ENCODE results near the gene SLC2A4.

SLC2A4 gene

GRCh38 chr17:7279448-7279847 lies 2.1 kb upstream of the SLC2A4 start:
- no peak for DNase-seq (ENCODE audit: low read depth)

GRCh38 chr17:7280519-7281073 lies 922 bp upstream of the SLC2A4 start:
- DNase-seq (ENCODE audit: low read depth): no peak

- no peak for DNase-seq (ENCODE audit: low read depth)
Observed at GRCh38 chr17:7281953-7282751, 634 bp downstream of the SLC2A4 start.

GRCh38 chr17:7282752-7283321 lies 1.3 kb downstream of the SLC2A4 start:
- no peak for DNase-seq (ENCODE audit: low read depth)

GRCh38 chr17:7283471-7284216 lies 2.1 kb downstream of the SLC2A4 start:
- no peak for DNase-seq (ENCODE audit: low read depth)

- no peak for DNase-seq (ENCODE audit: low read depth)
Observed at GRCh38 chr17:7284911-7285310, 3.4 kb downstream of the SLC2A4 start.

GRCh38 chr17:7285679-7286078 lies 4.2 kb downstream of the SLC2A4 start:
- no peak for DNase-seq (ENCODE audit: low read depth)

- DNase-seq (ENCODE audit: low read depth): no peak
Observed at GRCh38 chr17:7289256-7290032, 7.9 kb downstream of the SLC2A4 start.

- DNase-seq (ENCODE audit: low read depth): no peak
Observed at GRCh38 chr17:7290166-7290565, 8.6 kb downstream of the SLC2A4 start.

GRCh38 chr17:7290685-7291084 lies 9.2 kb downstream of the SLC2A4 start:
- no peak for DNase-seq (ENCODE audit: low read depth)

- no peak for DNase-seq (ENCODE audit: low read depth)
Observed at GRCh38 chr17:7292194-7292593, 10.7 kb downstream of the SLC2A4 start.

- no peak for DNase-seq (ENCODE audit: low read depth)
Observed at GRCh38 chr17:7292729-7293128, 11.2 kb downstream of the SLC2A4 start.

- no peak for DNase-seq (ENCODE audit: low read depth)
Observed at GRCh38 chr17:7293159-7293558, 11.6 kb downstream of the SLC2A4 start.

- no peak for DNase-seq (ENCODE audit: low read depth)
Observed at GRCh38 chr17:7293816-7294613, 12.5 kb downstream of the SLC2A4 start.

- no peak for DNase-seq (ENCODE audit: low read depth)
Observed at GRCh38 chr17:7294614-7295153, 13.2 kb downstream of the SLC2A4 start, which contains the start of gene YBX2. Gene YBX2, minus strand, starts transcription at chr17:7294639. Its CDS starts 139 bp downstream, at chr17:7294500.

GRCh38 chr17:7295230-7296180 lies 14.0 kb downstream of the SLC2A4 start:
- DNase-seq (ENCODE audit: low read depth): no peak

GRCh38 chr17:7296189-7296861 lies 14.8 kb downstream of the SLC2A4 start:
- DNase-seq (ENCODE audit: low read depth): no peak

- DNase-seq (ENCODE audit: low read depth): no peak
Observed at GRCh38 chr17:7304179-7304578, 22.7 kb downstream of the SLC2A4 start.

Measured in GM04503 (cell line).